Liver (tissue), 9 donors: ENCODE measurements around the gene ZNF805. TPM values are rescaled to one million over a fixed set of nuclear protein-coding genes. Genes with fewer than 3 reads are reported as not detected.
A peak's percentile ranks its signal among the peaks of the same experiment; 100 is the strongest.

Source experiments
- DNase-seq: peaks from one replicate; pipeline ENCODE4 v3.0.0-alpha.2; 2017; ENCODE audit warnings: low spot score
- H3K27ac ChIP-seq, 2 donors: one replicate each; pipeline ENCODE4 v1.7.0; 2013; ENCODE audit warnings: inconsistent platforms in 2 of 2, low read length in 2 of 2, control low read depth in 1 of 2, low read depth in 1 of 2, mild to moderate bottlenecking in 1 of 2
- H3K27me3 ChIP-seq, 4 donors: one replicate each; pipeline versions ENCODE4 v1.6.1 to v1.7.0; 2013; ENCODE audit warnings: low read length in 3 of 4, inconsistent platforms in 1 of 4, mild to moderate bottlenecking in 1 of 4, moderate library complexity in 1 of 4; ENCODE audit not compliant: control insufficient read depth in 4 of 4, insufficient read depth in 4 of 4
- H3K36me3 ChIP-seq, 4 donors: one replicate each; pipeline versions ENCODE4 v1.6.1 to v1.7.0; 2013; ENCODE audit warnings: low read length in 3 of 4, mild to moderate bottlenecking in 3 of 4, low read depth in 1 of 4, moderate library complexity in 1 of 4; ENCODE audit not compliant: control insufficient read depth in 4 of 4, insufficient read depth in 3 of 4
- H3K4me1 ChIP-seq, 4 donors: one replicate each; pipeline versions ENCODE4 v1.6.1 to v1.7.0; 2013; ENCODE audit warnings: low read length in 3 of 4, mild to moderate bottlenecking in 3 of 4, moderate library complexity in 1 of 4; ENCODE audit not compliant: control insufficient read depth in 4 of 4, insufficient read depth in 4 of 4
- H3K4me3 ChIP-seq, 3 donors: one replicate each; pipeline versions ENCODE4 v1.6.1 to v1.7.0; 2013; ENCODE audit warnings: low read length in 3 of 3, control low read depth in 1 of 3, low read depth in 1 of 3, mild to moderate bottlenecking in 1 of 3
- H3K9ac ChIP-seq, 2 donors: one replicate each; pipeline ENCODE4 v1.7.0; 2013; ENCODE audit warnings: low read length in 2 of 2, mild to moderate bottlenecking in 2 of 2, moderate library complexity in 2 of 2, control low read depth in 1 of 2, low read depth in 1 of 2
- H3K9me3 ChIP-seq, 4 donors: one replicate each; pipeline versions ENCODE4 v1.6.1 to v1.7.0; 2013; ENCODE audit warnings: low read length in 3 of 4; ENCODE audit not compliant: control insufficient read depth in 4 of 4
- CTCF ChIP-seq: fragments of 150-350 bp; IDR thresholded peaks from 2 replicates; pipeline ENCODE4 v1.5.1; 2017; ENCODE audit warnings: improper control_type of control experiment, low read depth, low read length; ENCODE audit not compliant: missing input control
- EGR1 ChIP-seq, 2 donors: IDR thresholded peaks; 2 replicates each; pipeline ENCODE4 v1.6.1; 2016 to 2018; ENCODE audit warnings: antibody characterized with exemption in 2 of 2, low read depth in 2 of 2
- FOXA1 ChIP-seq: IDR thresholded peaks from 2 replicates; pipeline ENCODE4 v1.6.1; 2016; ENCODE audit warnings: antibody characterized with exemption
- FOXA2 ChIP-seq: IDR thresholded peaks from 2 replicates; pipeline ENCODE4 v1.6.1; 2016; ENCODE audit warnings: antibody characterized with exemption
- GABPA ChIP-seq, 2 donors: IDR thresholded peaks in 1 of 2; conservative IDR thresholded peaks in 1 of 2; 2 replicates each; pipeline ENCODE4 v1.6.1; 2016; ENCODE audit warnings: antibody characterized with exemption in 2 of 2, mild to moderate bottlenecking in 1 of 2, moderate library complexity in 1 of 2
- HNF4A ChIP-seq, 2 donors: conservative IDR thresholded peaks; 2 replicates each; pipeline ENCODE4 v1.6.1; 2016; ENCODE audit warnings: antibody characterized with exemption in 2 of 2, mild to moderate bottlenecking in 2 of 2
- HNF4G ChIP-seq: IDR thresholded peaks from 2 replicates; pipeline ENCODE4 v1.6.1; 2016; ENCODE audit warnings: antibody characterized with exemption
- JUND ChIP-seq, 2 donors: IDR thresholded peaks; 2 replicates each; pipeline ENCODE4 v1.6.1; 2016; ENCODE audit warnings: antibody characterized with exemption in 2 of 2
- MAX ChIP-seq: IDR thresholded peaks from 2 replicates; pipeline ENCODE4 v1.6.1; 2016; ENCODE audit warnings: antibody characterized with exemption
- NR2F2 ChIP-seq: IDR thresholded peaks from 2 replicates; pipeline ENCODE4 v1.6.1; 2016; ENCODE audit warnings: antibody characterized with exemption
- RAD21 ChIP-seq, 2 donors: IDR thresholded peaks; 2 replicates each; pipeline ENCODE4 v1.6.1; 2016; ENCODE audit warnings: antibody characterized with exemption in 2 of 2, mild to moderate bottlenecking in 2 of 2
- REST ChIP-seq: IDR thresholded peaks from 2 replicates; pipeline ENCODE4 v1.6.1; 2016; ENCODE audit warnings: antibody characterized with exemption, mild to moderate bottlenecking
- RXRA ChIP-seq, 2 donors: IDR thresholded peaks; 2 replicates each; pipeline ENCODE4 v1.6.1; 2017 to 2018; ENCODE audit warnings: antibody characterized with exemption in 2 of 2, mild to moderate bottlenecking in 1 of 2
- SP1 ChIP-seq: IDR thresholded peaks from 2 replicates; pipeline ENCODE4 v1.6.1; 2018; ENCODE audit warnings: antibody characterized with exemption, mild to moderate bottlenecking
- TAF1 ChIP-seq: conservative IDR thresholded peaks from 2 replicates; pipeline ENCODE4 v1.6.1; 2016; ENCODE audit warnings: antibody characterized with exemption, mild to moderate bottlenecking
- YY1 ChIP-seq: IDR thresholded peaks from 2 replicates; pipeline ENCODE4 v1.6.1; 2016; ENCODE audit warnings: antibody characterized with exemption, mild to moderate bottlenecking
- WGBS: extraction: QIAGEN DNeasy Blood & Tissue Kit; methylation state at CpG from one replicate; pipeline ENCODE4 v1.1.7; 2013; 5-methylcytosine and 5-hydroxymethylcytosine counted together
- polyA plus RNA-seq, 2 donors: library from polyadenylated mRNA; stranded (reverse) in 1 of 2; unstranded in 1 of 2; fragments of 200-250 nt in 1 of 2; fragments of >200 nt in 1 of 2; fragmentation: Nextera tagmentation in 1 of 2; extraction: Ambion mirVana in 1 of 2; gene quantifications; one replicate each; pipeline versions ENCODE4 v1.2.1 to v1.2.3, GENCODE V29; 2013 to 2015
- total RNA-seq, 2 donors: library from RNA; depleted of rRNA; stranded (reverse); fragments of >200 nt; gene quantifications; one replicate each; pipeline ENCODE4 v1.2.3, GENCODE V29; 2014
- TF ChIP-seq, protein P1 (sequence below): IDR thresholded peaks from 2 replicates; pipeline ENCODE4 v1.6.1; 2016; ENCODE audit warnings: antibody characterized with exemption
- TF ChIP-seq, protein P2 (sequence below): IDR thresholded peaks from 2 replicates; pipeline ENCODE4 v1.6.1; 2016; ENCODE audit warnings: antibody characterized with exemption
- donor health status: healthy.
- donor health status: healthy.
- donor health status: healthy.
- donor health status: healthy.
- donor health status: healthy.

The ZNF805 gene
- total and polyA plus RNA-seq, 4 donors = 0.75 to 13.9 (median 7.1) TPM

- no peak for DNase-seq
- TF ChIP-seq NR2F2 (no peak), FOXA2 (no peak), YY1 (no peak), GABPA (IDR thresholded peaks at IDR 0.05 in 1 of 2, conservative IDR thresholded peaks at IDR 0.05 in 1 of 2) (no peak), SP1 (no peak), FOXA1 (no peak)
- TF ChIP-seq, protein P1, sequence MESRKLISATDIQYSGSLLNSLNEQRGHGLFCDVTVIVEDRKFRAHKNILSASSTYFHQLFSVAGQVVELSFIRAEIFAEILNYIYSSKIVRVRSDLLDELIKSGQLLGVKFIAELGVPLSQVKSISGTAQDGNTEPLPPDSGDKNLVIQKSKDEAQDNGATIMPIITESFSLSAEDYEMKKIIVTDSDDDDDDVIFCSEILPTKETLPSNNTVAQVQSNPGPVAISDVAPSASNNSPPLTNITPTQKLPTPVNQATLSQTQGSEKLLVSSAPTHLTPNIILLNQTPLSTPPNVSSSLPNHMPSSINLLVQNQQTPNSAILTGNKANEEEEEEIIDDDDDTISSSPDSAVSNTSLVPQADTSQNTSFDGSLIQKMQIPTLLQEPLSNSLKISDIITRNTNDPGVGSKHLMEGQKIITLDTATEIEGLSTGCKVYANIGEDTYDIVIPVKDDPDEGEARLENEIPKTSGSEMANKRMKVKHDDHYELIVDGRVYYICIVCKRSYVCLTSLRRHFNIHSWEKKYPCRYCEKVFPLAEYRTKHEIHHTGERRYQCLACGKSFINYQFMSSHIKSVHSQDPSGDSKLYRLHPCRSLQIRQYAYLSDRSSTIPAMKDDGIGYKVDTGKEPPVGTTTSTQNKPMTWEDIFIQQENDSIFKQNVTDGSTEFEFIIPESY = no peak
- Histone ChIP-seq H3K4me1 (no peaks in the 10 kb centered on the region), H3K9ac (no peak overlapping the region), H3K36me3 (peaks cover 30 to 95% (median 81%) of the 10 kb centered on the region in 4 donors), H3K27me3 (no peaks in the 10 kb centered on the region), H3K27ac (no peak overlapping the region), H3K9me3 (peaks cover 9 to 32% (median 28%) of the 10 kb centered on the region in 4 donors), H3K4me3 (no peak overlapping the region)
- WGBS = 94% methylated on average over 4 of the region's 4 CpGs
Measured at GRCh38 chr19:57288373-57288772, 47.9 kb downstream of the ZNF805 start.

DNA sequence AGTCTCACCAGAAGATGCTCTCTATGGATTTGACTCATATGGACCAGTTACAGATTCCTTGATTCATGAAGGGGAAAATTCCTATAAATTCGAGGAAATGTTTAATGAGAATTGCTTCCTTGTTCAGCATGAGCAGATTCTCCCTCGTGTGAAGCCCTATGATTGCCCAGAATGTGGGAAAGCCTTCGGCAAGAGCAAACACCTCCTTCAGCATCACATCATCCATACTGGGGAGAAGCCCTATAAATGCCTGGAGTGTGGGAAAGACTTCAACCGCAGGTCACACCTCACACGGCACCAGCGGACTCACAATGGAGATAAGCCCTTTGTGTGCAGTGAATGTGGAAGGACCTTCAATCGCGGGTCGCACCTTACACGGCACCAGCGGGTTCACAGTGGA, 50.5 kb downstream of the ZNF805 start:
- 97% methylated on average over 11 of the region's 11 CpGs for WGBS
- Histone ChIP-seq H3K9me3 (peaks cover 9 to 35% (median 33%) of the 10 kb centered on the region in 4 donors), H3K36me3 (peaks cover 27 to 87% (median 77%) of the 10 kb centered on the region in 4 donors), H3K4me1 (no peaks in the 10 kb centered on the region), H3K9ac (no peak overlapping the region), H3K4me3 (peak overlapping the region in 2 of 3 donors; percentile 30 to 59), H3K27me3 (no peaks in the 10 kb centered on the region), H3K27ac (no peak overlapping the region)
- DNase-seq = no peak
- TF ChIP-seq SP1 = no peak
- no peak for TF ChIP-seq RXRA (IDR thresholded peaks at IDR 0.05)
- no peak for TF ChIP-seq HNF4G
- TF ChIP-seq, protein P2, sequence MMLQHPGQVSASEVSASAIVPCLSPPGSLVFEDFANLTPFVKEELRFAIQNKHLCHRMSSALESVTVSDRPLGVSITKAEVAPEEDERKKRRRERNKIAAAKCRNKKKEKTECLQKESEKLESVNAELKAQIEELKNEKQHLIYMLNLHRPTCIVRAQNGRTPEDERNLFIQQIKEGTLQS = no peak
- no peak for TF ChIP-seq FOXA2
- no peak for TF ChIP-seq GABPA (IDR thresholded peaks at IDR 0.05 in 1 of 2, conservative IDR thresholded peaks at IDR 0.05 in 1 of 2)
- TF ChIP-seq HNF4A (conservative IDR thresholded peaks at IDR 0.05) = no peak
- TF ChIP-seq FOXA1 = no peak
- TF ChIP-seq CTCF = no peak
- TF ChIP-seq EGR1 (IDR thresholded peaks at IDR 0.05; ENCODE audit: low read depth in 2 of 2) = no peak
- no peak for TF ChIP-seq TAF1
- TF ChIP-seq NR2F2 = no peak
- TF ChIP-seq MAX = no peak
- no peak for TF ChIP-seq REST
- TF ChIP-seq RAD21 (IDR thresholded peaks at IDR 0.05) = no peak
- TF ChIP-seq JUND (IDR thresholded peaks at IDR 0.05) = no peak
- TF ChIP-seq, protein P1 = no peak
- TF ChIP-seq YY1 = no peak
